ENCODE measurements around the gene XRCC5. TPM values are rescaled to one million over a fixed set of nuclear protein-coding genes. Genes with fewer than 3 reads are reported as not detected.

XRCC5 gene
- total RNA-seq, 1 experiment from 2014 or later = 322 TPM

- Histone ChIP-seq H3K27ac (ENCODE audit: low read length) (no peak overlapping the region), H3K4me3 (ENCODE audit: low read depth in 2 of 2, low read length in 2 of 2) (no peak overlapping the region), H3K4me1 (ENCODE audit: control insufficient read depth, insufficient read depth, low read length) (no peaks in the 10 kb centered on the region), H3K9me3 (ENCODE audit: control insufficient read depth, insufficient read depth, low read depth, low read length) (no peaks in the 10 kb centered on the region), H3K36me3 (ENCODE audit: control insufficient read depth, insufficient read depth, low read length) (peaks cover 77% of the 10 kb centered on the region), H3K27me3 (ENCODE audit: control insufficient read depth, insufficient read depth, low read length) (no peaks in the 10 kb centered on the region)
- DNase-seq (ENCODE audit: low read depth, low spot score) (no peak), ATAC-seq (no peak)
- no TSS peak for BruUV-seq (replicated peaks)
- in situ Hi-C loops (cut with HindIII; ENCODE audit: low pct_unique_long_range_greater_than_20kb, low sequenced_read_pairs) (no loop called here), intact Hi-C loops (cut with micrococcal nuclease; ENCODE audit: unreplicated experiment) (no loop called here)
- no peak for TF ChIP-seq REST (IDR thresholded peaks at IDR 0.05; ENCODE audit: insufficient read depth in 1 of 2, low read depth in 2 of 2, low read length in 1 of 2)
- no peak for TF ChIP-seq POLR2AphosphoS5 (IDR thresholded peaks at IDR 0.05; ENCODE audit: low read depth, low read length)
- TF ChIP-seq SIN3A (IDR thresholded peaks at IDR 0.05; ENCODE audit: borderline replicate concordance, insufficient read depth, low read depth, low read length) = no peak
- TF ChIP-seq CTCF (IDR thresholded peaks at IDR 0.05) = no peak
- TF ChIP-seq TCF7L2 (IDR thresholded peaks at IDR 0.05; ENCODE audit: low read depth, low read length) = no peak
- CTCF ChIA-PET = no interaction called here
- POLR2A ChIA-PET = no interaction called here
Measured at GRCh38 chr2:216144372-216144771, 35.2 kb downstream of the XRCC5 start.

- no peak overlapping the region for H3K4me3 ChIP-seq (ENCODE audit: low read depth in 2 of 2, low read length in 2 of 2)
- ChIA-PET CTCF (no interaction called here), POLR2A (no interaction called here)
- H3K27ac ChIP-seq (ENCODE audit: low read length) = no peak overlapping the region
- no peak for ATAC-seq
- intact Hi-C loops (cut with micrococcal nuclease; ENCODE audit: unreplicated experiment) (no loop called here), in situ Hi-C loops (cut with HindIII; ENCODE audit: low pct_unique_long_range_greater_than_20kb, low sequenced_read_pairs) (no loop called here)
- no peaks in the 10 kb centered on the region for H3K27me3 ChIP-seq (ENCODE audit: control insufficient read depth, insufficient read depth, low read length)
- no peak for DNase-seq (ENCODE audit: low read depth, low spot score)
- TSS peak; percentile 7 for BruUV-seq (replicated peaks)
- H3K9me3 ChIP-seq (ENCODE audit: control insufficient read depth, insufficient read depth, low read depth, low read length) = no peaks in the 10 kb centered on the region
- H3K4me1 ChIP-seq (ENCODE audit: control insufficient read depth, insufficient read depth, low read length) = no peaks in the 10 kb centered on the region
- TF ChIP-seq SIN3A (IDR thresholded peaks at IDR 0.05; ENCODE audit: borderline replicate concordance, insufficient read depth, low read depth, low read length) (no peak), CTCF (IDR thresholded peaks at IDR 0.05) (no peak), POLR2AphosphoS5 (IDR thresholded peaks at IDR 0.05; ENCODE audit: low read depth, low read length) (no peak), TCF7L2 (IDR thresholded peaks at IDR 0.05; ENCODE audit: low read depth, low read length) (no peak), REST (IDR thresholded peaks at IDR 0.05; ENCODE audit: insufficient read depth in 1 of 2, low read depth in 2 of 2, low read length in 1 of 2) (no peak)
- H3K36me3 ChIP-seq (ENCODE audit: control insufficient read depth, insufficient read depth, low read length) = peaks cover 78% of the 10 kb centered on the region
Measured at GRCh38 chr2:216144857-216145256, 35.7 kb downstream of the XRCC5 start.
